ENCODE results near the gene EIF4A3.

DNA sequence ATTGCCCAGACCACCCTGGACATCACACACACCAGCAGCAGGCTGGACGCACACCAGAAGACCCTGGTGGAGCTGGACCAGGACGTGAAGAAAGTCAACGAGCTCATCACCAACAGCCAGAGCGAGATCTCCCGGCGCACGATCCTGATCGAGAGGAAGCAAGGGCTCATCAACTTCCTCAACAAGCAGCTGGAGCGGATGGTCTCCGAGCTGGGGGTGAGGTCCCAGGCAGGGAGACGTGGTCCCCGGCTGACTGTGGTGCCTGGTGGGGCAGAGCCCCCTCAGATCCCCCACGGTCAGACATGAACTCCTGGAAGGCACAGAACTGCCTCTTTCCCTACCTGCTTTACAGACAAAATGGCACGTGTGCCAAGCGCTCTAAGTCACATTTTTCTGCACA, 62.2 kb downstream of the EIF4A3 start:
- TF ChIP-seq, protein P1, sequence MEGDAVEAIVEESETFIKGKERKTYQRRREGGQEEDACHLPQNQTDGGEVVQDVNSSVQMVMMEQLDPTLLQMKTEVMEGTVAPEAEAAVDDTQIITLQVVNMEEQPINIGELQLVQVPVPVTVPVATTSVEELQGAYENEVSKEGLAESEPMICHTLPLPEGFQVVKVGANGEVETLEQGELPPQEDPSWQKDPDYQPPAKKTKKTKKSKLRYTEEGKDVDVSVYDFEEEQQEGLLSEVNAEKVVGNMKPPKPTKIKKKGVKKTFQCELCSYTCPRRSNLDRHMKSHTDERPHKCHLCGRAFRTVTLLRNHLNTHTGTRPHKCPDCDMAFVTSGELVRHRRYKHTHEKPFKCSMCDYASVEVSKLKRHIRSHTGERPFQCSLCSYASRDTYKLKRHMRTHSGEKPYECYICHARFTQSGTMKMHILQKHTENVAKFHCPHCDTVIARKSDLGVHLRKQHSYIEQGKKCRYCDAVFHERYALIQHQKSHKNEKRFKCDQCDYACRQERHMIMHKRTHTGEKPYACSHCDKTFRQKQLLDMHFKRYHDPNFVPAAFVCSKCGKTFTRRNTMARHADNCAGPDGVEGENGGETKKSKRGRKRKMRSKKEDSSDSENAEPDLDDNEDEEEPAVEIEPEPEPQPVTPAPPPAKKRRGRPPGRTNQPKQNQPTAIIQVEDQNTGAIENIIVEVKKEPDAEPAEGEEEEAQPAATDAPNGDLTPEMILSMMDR (IDR thresholded peaks at IDR 0.05), result no peak
- TF ChIP-seq POLR2A (IDR thresholded peaks at IDR 0.05), result no peak

Measured in body of pancreas (tissue), 4 donors.